ENCODE measurements around the gene ZFX.

The ZFX gene

DNA sequence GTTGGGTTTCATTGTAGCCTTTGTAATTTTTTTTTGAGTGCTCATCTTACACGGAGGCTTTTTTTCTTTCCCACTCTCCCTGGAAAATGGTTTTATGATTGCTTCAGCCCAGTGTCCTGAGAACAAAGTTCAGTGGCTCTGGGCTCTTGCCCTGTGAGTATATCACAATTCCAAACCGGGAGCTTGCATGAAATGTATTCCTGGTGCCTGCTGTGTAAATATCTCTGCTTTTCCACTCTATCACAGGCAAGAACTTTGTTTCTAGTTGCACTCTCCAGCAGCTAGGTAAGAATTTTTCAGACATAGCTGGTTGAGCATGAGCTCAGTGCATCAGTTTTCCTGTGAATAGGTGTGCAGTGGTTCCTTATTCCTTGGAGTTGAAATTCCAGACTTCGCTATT lies 103.5 kb downstream of the ZFX start:
- Mint-ChIP-seq H3K4me3 (no peak overlapping the region), H3K27me3 (ENCODE audit: low read depth) (peaks cover 13% of the 10 kb centered on the region), H3K27ac (no peak overlapping the region), H3K4me1 (ENCODE audit: low read depth) (no peaks in the 10 kb centered on the region), H3K9me3 (no peaks in the 10 kb centered on the region), H3K36me3 (ENCODE audit: low read depth) (no peaks in the 10 kb centered on the region)

DNA sequence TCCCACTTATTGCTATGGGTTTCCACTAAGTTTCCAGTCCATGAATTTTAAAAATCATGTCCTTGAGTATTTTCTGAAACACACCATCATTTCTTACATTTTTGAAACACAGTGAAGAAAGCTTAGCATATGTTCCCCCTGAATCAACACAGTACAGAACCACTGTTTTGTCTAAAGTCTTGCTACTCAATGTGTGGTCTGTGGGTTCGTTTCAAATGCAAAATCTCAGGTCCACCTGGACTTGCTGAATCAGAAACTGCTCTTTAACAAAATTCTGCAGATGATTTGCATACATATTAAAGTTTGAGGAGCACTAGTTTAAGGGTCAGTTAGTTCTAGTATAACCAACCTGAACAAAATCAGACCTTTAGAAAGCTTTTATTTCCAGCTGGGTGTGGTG lies 103.9 kb downstream of the ZFX start:
- no peak overlapping the region for H3K27ac Mint-ChIP-seq
- no peaks in the 10 kb centered on the region for H3K4me1 Mint-ChIP-seq (ENCODE audit: low read depth)

DNA sequence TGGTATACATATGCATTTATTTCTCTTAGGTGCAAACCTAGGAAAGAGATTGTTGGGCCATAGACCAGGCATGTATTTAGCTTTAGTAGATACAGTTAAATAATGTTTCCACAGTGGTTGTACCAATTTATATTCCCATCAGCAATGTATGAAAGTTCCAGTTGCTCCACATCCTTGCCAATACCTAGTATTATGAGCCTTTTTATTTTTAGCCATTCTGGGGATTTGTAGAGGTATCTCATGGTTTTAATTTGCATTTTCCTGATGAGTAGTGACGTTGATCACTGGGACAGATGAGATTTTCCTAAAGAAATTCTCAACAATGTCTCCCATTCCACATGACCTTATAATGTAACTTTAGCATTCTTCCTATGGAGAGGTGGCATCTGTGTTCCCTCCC lies 107.5 kb downstream of the ZFX start:
- Mint-ChIP-seq H3K27ac (no peak overlapping the region), H3K27me3 (ENCODE audit: low read depth) (peaks cover 7% of the 10 kb centered on the region), H3K4me1 (ENCODE audit: low read depth) (peaks cover 11% of the 10 kb centered on the region), H3K9me3 (no peaks in the 10 kb centered on the region), H3K36me3 (ENCODE audit: low read depth) (no peaks in the 10 kb centered on the region), H3K4me3 (no peak overlapping the region)

More for the DNA sequence above, 103.9 kb downstream of the ZFX start:
- H3K4me3 Mint-ChIP-seq = no peak overlapping the region
- H3K27me3 Mint-ChIP-seq (ENCODE audit: low read depth) = peaks cover 13% of the 10 kb centered on the region
- no peaks in the 10 kb centered on the region for H3K9me3 Mint-ChIP-seq
- H3K36me3 Mint-ChIP-seq (ENCODE audit: low read depth) = no peaks in the 10 kb centered on the region

DNA sequence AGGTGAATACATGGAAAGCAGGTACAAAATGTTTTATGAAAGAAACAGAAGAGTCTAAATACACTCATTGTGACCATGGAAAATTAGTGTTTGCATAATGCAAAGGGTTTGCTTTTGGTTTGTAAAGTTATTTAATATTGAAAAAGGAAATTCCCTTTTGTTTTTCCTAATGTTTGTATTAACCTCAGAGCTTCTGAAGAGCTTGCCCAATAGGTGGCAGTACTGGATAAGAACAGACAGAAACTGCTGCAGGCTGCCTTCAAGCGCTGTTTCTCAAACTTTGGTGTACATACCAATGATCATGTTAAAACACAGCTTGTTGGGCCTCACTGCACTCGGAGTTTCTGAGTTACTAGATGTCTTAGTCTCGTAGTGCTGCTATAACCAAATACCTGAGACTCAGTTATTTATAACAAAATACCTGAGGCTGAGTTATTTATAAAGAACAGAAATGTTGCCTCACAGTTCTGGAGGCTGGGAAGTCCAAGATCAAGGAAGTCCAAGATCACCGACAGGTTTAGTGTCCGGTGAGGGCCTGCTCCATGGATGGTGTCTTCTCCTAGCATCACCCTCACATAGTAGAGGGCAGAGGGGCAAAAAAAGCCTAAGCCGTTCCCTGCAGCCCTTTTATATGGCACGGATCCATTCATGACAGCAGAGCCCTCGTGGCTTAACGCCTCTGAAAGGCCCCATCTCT lies 110.2 kb downstream of the ZFX start:
- H3K27me3 Mint-ChIP-seq (ENCODE audit: low read depth) = peaks cover 4% of the 10 kb centered on the region
- H3K4me1 Mint-ChIP-seq (ENCODE audit: low read depth) = peaks cover 27% of the 10 kb centered on the region
- H3K4me3 Mint-ChIP-seq = no peak overlapping the region
- peaks cover 3% of the 10 kb centered on the region for H3K36me3 Mint-ChIP-seq (ENCODE audit: low read depth)
- no peaks in the 10 kb centered on the region for H3K9me3 Mint-ChIP-seq
- H3K27ac Mint-ChIP-seq = no peak overlapping the region

DNA sequence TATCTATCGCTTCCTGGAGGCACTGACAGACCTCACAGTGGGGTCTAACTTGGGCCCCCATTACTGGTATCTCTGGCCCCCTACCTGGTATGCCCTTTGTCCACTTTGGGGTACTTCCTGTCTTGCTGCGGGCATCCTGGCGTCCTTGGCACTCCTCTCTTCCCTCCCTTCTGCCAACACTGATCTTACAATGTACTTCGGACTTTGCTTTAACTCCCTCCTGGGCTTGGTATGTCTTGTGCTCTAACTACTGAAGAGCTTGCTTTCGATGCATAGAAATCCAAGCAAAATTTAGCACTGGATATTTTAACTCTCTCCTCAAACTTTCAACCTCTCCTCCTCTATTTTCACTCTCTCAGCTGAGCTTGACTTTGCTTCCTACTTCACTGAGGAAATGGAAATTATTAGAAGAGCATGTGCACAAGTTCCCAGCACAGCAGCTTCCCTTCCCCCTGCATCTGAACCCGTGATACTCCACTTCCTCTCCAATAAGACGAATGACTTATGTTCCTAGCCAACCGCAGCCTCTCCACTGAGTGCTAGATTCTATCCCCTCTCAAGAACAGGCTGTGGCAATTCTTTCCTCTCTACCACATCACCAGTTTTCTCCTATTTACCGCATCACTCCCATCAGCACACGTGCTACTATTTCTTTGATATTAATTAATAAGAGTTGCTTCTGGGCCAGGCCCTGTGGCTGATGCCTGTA lies 111.5 kb downstream of the ZFX start:
- Mint-ChIP-seq H3K4me1 (ENCODE audit: low read depth) (peaks cover 27% of the 10 kb centered on the region), H3K27me3 (ENCODE audit: low read depth) (no peaks in the 10 kb centered on the region), H3K27ac (peak overlapping the region; percentile 88), H3K4me3 (peak overlapping the region; percentile 51), H3K36me3 (ENCODE audit: low read depth) (peaks cover 3% of the 10 kb centered on the region), H3K9me3 (no peaks in the 10 kb centered on the region)

DNA sequence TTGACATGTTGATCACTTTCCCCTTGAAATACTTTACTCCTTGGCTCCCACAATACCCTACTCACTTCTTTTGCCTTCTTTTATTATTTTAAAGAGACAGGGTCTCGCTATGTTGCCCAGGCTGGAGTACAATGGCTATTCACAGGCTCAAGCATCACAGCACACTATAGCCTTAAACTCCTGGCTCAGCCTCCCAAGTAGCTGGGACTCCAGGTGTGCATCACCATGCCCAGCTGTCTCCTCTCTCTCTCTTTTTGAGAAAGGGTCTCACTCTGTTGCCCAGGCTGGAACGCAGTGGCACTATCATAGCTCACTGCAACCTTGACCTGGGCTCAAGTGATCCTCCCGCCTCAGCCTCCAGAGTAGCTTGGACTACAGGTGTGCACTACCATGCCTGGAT lies 112.8 kb downstream of the ZFX start:
- no peak overlapping the region for H3K27ac Mint-ChIP-seq
- H3K4me3 Mint-ChIP-seq = no peak overlapping the region
- H3K4me1 Mint-ChIP-seq (ENCODE audit: low read depth) = peaks cover 27% of the 10 kb centered on the region
- no peaks in the 10 kb centered on the region for H3K27me3 Mint-ChIP-seq (ENCODE audit: low read depth)
- no peaks in the 10 kb centered on the region for H3K9me3 Mint-ChIP-seq
- peaks cover 3% of the 10 kb centered on the region for H3K36me3 Mint-ChIP-seq (ENCODE audit: low read depth)

DNA sequence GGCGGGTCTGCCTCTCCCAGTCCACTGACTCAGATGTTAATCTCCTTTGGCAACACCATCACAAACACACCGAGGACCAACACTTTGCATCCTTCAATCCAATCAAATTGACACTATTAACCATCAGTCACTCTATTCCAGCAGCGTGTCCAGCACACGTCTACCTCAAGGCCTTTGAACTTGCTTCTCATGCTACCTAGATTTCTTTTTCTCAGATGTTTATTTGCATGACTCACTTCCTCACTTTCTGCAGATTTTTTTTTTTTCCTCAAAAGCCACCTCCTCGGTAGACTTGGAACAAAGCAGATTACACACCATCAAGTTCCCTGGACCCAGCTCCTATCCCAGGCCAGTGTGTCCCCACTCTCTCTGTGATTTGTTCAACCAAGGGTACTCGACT lies 114.9 kb downstream of the ZFX start:
- Mint-ChIP-seq H3K27ac (no peak overlapping the region), H3K4me3 (peak overlapping the region; percentile 6), H3K36me3 (ENCODE audit: low read depth) (peaks cover 3% of the 10 kb centered on the region), H3K4me1 (ENCODE audit: low read depth) (peaks cover 27% of the 10 kb centered on the region), H3K9me3 (no peaks in the 10 kb centered on the region), H3K27me3 (ENCODE audit: low read depth) (no peaks in the 10 kb centered on the region)

Measured in T-helper 1 cell treated with Interleukin-12 subunit alpha and Interleukin-12 subunit beta and Interleukin-4 antibody, amounts not matched to agents 30 μg/mL and 1 μg/mL, for 36 hours (primary cell).